NCI-H2227 (cell line): Measurements from ENCODE around the gene ESX1.
A peak's percentile ranks its signal among the peaks of the same experiment; 100 is the strongest.
"Not testable (repeated sequence)": the region's sequence is repeated elsewhere in the genome, so short reads cannot be mapped to it uniquely, and the experiment has no call there.

Experiments
- DNase-seq: peaks from one replicate; lab custom pipeline; 2025; ENCODE audit not compliant: unreplicated experiment; lab: John Stamatoyannopoulos, UW

Gene ESX1

GRCh38 chrX:104254442-104255115, at the start of gene ESX1:
ESX1 (minus strand) TSS chrX:104254933; CDS start chrX:104254849, 84 bp downstream.
- no peak for DNase-seq

- no peak for DNase-seq
Measured at GRCh38 chrX:104295636-104296035, 40.9 kb upstream of the ESX1 start.

- no peak for DNase-seq
Measured at GRCh38 chrX:104288961-104289360, 34.2 kb upstream of the ESX1 start.

GRCh38 chrX:104288269-104288668, 33.5 kb upstream of the ESX1 start:
- DNase-seq = no peak

- DNase-seq = no peak
Measured at GRCh38 chrX:104285201-104285600, 30.5 kb upstream of the ESX1 start.

GRCh38 chrX:104284507-104284906, 29.8 kb upstream of the ESX1 start:
- no peak for DNase-seq

GRCh38 chrX:104282166-104282725, 27.5 kb upstream of the ESX1 start:
- DNase-seq = no peak

GRCh38 chrX:104281564-104281963, 26.8 kb upstream of the ESX1 start:
- DNase-seq = no peak

GRCh38 chrX:104280609-104281008, 25.9 kb upstream of the ESX1 start:
- DNase-seq = no peak

- peak; percentile 52 for DNase-seq
Measured at GRCh38 chrX:104270916-104271512, 16.3 kb upstream of the ESX1 start.

GRCh38 chrX:104270212-104270611, 15.5 kb upstream of the ESX1 start:
- DNase-seq = no peak

GRCh38 chrX:104255465-104255864, 732 bp upstream of the ESX1 start:
- DNase-seq = peak; percentile 2

GRCh38 chrX:104253567-104254441, 929 bp downstream of the ESX1 start:
- no peak for DNase-seq

GRCh38 chrX:104250470-104250869, 4.3 kb downstream of the ESX1 start:
- no peak for DNase-seq

- not testable (repeated sequence) for DNase-seq
Measured at GRCh38 chrX:104230060-104230459, 24.7 kb downstream of the ESX1 start.

- DNase-seq = no peak
Measured at GRCh38 chrX:104211187-104211586, 43.5 kb downstream of the ESX1 start.

GRCh38 chrX:104205548-104205947, 49.2 kb downstream of the ESX1 start:
- DNase-seq = no peak
